ENCODE results near the gene C5orf47.
A peak's percentile ranks its signal among the peaks of the same experiment; 100 is the strongest.

Gene C5orf47

DNA sequence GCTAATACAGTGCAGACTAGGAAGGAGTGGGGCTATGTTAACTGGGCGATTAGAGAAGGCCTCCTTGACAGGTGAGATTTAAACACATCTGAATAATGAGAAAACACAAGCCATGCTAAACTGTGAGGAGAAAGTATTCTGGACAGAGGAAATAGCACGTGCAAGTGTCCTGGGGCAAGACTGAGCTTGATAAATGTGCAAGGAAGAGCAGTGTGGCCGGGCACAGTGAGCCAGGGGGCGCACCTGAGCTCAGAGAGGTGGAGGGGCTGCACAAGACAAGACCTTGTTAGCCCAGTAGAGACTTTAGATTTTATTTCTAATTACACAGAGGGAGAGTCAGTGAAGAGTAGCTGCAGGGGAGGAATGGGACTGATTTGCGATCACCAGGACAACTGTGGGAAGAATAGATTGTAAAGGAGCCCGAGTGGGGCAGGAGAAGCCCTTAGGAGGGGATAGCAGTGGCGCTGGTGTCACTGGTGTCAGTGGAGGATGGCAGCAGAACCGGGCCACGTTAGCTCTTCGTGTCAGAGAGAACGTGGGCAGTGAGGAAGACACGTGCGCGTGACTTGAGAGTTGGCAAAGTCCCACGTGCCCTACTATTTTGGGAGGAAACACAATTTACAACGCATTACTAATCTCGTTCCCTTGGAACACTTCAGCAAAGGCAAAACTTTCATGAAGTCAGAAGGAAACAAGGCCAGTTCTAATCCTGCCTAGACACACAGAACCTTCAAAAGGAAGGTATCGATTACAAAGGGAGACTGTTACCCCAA lies 17.9 kb upstream of the C5orf47 start:
- peak in 1 of 2 experiments; percentile 23 for DNase-seq

DNA sequence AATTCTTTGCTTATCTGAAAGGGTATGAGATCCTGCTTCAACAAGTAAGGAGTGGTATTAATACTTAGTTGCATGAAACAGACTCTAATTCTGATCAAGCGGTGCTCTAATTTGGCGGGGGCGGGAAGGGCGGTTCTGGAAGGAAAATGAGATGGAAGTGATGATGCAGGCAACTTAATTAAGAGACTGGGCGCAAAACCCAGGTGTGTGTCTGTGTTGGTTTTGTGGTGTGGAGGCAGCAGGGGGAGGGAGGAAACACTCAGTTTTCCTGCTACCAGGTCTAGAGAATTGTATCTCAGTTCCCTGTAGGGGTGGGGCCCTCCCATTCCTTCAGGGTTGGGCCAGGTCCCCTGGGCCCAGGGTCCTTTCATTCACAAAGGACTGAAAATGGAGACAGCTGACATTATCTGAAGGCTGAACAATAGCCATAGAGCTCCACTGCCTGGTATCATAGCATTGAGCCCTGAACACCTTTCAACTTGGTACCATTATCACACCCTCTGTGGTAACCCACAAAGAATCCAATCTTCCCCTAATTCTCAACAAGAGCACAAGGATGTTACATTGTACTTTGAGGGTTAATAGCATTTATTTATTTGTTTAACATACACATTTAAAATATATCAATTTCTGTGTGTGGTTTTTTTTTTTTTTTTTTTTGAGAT lies 17.2 kb upstream of the C5orf47 start:
- DNase-seq: no peak

- no peak for DNase-seq
Observed at GRCh38 chr5:173972607-173972924, 16.4 kb upstream of the C5orf47 start.

GRCh38 chr5:173972925-173973615 lies 15.9 kb upstream of the C5orf47 start:
- peak; percentile 84 to 85 for DNase-seq

DNA sequence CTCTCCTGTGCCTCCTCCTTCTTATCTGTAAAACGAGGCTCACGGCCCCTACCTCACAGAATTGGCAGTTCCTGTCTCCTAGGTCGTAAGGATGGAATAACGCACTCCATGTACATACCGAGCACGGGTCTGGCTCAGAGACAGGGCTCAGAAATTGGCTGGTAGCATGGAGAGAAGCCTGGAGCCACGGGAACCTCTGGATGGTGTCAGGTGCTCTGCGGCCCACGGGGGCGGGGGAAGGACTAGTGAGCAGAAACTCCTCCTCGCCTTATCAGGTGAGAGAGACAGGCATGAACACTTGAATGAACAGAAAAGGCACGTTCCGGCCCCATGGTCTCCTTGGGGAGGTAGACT lies 15.4 kb upstream of the C5orf47 start:
- no peak for DNase-seq

GRCh38 chr5:173974688-173975239 lies 14.2 kb upstream of the C5orf47 start:
- no peak for DNase-seq

- DNase-seq: no peak
Observed at GRCh38 chr5:173981185-173981761, 7.7 kb upstream of the C5orf47 start.

DNA sequence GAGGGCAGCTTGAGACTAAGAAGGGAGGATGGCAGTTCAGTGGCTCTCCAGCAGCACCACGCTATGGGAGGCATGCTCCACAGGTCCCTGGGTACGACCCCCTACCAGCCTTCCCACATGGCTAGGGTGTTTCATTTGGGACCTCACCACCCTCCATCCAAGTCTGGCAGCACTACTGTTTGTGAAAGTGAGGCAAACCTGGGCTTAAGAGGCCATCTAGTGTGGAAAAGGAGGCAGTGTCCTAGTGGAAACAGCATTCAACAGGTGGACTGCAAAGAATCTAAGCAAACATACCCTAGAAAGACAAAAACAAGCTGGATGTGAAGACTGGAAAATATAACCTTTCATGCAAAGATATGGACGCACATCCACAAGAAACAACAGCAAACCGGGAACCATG lies 4.8 kb upstream of the C5orf47 start:
- no peak for DNase-seq

DNA sequence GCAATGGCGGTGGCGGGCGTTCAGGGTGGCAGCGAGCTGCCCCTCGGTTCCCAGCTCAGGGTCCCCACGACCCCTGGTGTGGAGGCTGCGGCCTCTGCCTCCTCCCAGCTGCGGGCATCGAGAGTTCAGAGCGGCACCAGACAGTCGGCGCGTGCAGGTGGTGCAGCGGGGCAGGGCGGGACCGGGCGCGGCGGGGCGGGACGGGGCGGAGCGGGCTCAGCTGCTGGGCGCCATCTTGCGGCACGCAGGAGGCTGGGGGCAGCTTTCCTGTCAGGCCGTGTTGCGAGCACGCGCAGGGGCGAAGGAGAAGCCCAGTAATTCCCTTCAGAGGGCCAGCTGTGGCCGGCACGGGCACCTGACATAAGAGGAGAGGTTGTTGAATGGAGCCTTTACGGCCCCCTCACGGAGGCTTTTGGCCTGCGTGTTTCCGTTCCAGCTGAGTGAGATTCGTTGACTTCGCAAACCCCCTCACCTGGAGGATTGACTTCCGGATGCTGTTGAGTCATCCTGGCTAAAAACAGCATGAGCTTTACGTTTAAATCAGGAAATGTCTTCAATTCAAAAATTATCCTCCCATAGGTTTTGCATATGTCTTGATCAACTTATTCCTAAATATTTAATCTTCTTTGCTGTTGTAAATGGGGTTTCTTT lies 587 bp downstream of the C5orf47 start:
- DNase-seq: no peak

- DNase-seq: no peak
Observed at GRCh38 chr5:173997331-173997730, 8.4 kb downstream of the C5orf47 start.

DNA sequence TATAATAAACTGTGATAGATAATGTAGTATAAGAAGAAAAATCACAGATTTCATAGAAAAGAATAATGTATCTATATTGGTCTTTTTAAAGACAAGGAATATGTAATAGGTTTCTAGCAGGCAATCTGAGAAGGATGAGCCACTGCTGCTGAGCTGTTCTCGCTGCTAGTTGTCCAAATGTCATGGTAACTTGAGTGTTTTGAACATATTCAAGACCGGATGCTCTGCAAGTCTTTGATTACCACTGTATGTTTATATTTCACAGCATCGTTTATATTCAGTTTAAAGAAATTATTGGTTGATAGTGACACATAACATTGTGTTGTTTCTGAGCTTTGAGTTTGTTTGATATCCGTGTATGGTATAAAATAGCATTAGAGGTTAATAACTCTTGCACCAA lies 9.6 kb downstream of the C5orf47 start:
- no peak for DNase-seq

DNA sequence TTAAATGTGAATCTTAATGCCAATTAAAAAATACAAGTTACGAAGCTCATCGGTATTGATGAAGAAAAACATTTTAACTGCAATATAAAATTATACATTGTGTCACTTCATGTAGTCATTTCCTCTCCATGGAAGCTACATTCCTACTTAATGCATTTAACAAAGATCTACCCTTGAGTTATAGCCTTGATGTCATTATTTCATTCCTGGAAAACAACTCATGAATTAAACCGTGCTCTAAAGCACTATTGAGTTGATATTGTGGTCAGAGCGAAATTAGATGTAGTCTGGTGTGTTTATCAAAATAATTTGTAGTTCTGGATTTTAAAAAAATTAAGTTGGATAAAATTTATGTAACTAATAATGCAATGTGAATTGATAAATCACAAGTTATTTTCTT lies 11.1 kb downstream of the C5orf47 start:
- DNase-seq: no peak

DNA sequence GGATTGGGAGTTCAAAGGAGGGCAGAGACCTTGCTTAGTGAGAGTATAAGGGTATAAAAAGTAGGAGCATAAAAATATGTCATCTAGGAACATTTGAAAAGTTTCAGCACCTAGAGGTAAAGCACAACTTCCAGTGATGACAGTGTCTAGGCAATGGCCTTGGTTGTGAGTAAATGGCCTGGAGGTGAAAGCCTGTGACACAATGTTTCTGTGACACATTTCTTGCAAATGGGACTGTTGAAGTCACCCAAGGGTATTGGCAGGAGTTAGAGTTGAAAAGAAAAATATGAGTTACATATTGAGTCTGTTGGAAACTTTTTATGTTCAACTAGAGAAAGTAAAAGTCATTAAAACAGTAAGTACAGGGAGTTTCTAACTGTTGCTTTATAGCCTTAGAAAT lies 14.8 kb downstream of the C5orf47 start:
- DNase-seq: no peak

DNA sequence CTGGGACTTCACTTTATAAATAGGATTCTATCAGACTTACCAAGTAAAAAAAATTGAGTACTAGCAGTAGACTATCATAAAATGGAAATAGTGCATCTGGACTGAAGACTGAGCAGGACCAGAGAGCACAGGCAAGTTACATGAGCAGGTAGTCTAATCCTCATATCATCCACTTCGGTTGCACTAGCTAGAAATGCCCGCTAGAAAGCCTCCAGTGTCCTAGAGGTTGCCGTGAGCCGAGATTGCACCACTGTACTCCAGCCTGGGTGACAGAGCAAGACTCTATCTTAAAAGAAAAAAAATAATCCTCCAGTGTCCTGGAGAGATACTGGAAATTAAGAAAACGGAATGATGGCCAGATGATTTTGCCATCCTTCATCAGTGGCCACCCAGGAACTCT lies 20.0 kb downstream of the C5orf47 start:
- no peak for DNase-seq

DNA sequence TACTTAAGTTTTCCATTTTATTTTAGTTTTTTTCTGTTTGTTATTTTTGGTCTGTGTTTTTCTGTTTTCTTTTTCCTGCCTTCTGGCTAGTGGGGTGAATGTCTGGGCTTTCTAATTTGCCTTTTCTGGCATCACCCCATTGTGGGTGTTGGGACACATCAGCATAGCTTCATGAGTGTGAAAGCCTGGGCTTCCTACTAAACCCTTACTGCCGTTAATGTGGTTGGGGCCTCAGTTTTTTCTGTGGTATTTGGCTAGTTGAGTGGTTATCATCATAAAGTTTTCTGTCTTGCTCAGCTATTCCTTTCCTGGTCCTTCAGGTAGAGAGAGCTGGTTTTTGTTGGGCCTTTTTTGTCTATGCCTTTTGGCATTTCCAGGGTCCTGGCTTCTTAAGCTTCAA lies 21.4 kb downstream of the C5orf47 start:
- no peak for DNase-seq

DNA sequence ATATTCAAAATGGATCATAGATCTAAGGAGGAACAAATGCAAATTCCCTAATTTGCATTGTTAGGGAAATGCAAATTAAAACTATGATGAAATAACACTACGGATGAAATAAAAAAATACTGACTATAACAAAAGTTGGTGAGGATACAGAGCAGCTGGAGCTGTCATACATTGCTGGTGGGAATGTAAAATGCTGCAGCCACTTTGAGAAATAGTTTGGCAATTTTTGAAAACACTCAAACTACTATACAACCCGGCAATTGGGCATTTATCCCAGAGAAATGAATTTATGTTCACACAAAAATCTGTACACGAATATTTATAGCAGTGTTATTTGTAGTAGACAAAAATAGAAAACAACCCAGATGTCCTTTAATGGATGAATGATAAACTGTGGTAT lies 22.5 kb downstream of the C5orf47 start:
- no peak for DNase-seq

DNA sequence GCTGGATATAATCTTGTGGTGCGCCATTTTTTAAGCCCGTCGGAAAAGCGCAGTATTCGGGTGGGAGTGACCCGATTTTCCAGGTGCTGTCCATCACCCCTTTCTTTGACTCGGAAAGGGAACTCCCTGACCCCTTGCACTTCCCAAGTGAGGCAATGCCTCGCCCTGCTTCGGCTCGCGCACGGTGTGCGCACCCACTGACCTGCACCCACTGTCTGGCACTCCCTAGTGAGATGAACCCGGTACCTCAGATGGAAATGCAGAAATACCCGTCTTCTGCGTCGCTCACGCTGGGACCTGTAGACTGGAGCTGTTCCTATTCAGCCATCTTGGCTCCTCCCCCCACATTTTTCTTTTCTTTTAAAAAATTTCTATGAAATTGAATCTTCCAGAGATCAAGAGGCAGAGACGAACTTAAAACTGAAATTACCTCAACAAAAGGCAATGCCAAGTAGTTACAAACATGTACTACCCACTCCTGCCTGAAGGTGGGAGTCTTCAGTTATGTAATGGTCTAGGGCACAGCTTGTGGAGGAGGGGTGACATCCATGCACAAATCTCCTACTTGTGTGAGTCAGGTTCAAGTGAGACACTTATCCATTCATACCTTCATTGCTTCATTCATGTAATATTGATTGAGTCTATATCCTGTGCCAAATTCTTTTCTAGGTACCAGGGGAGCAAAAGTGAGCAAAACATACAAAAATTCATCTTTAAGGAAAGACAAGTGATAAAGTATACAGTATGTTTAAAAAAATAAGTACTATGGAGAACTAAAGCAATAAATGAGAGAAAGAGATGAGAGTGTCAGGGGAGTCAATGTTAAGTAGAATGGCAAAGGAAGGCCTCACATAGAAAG lies 31.3 kb downstream of the C5orf47 start:
- peak in 1 of 2 experiments; percentile 18 for DNase-seq

DNA sequence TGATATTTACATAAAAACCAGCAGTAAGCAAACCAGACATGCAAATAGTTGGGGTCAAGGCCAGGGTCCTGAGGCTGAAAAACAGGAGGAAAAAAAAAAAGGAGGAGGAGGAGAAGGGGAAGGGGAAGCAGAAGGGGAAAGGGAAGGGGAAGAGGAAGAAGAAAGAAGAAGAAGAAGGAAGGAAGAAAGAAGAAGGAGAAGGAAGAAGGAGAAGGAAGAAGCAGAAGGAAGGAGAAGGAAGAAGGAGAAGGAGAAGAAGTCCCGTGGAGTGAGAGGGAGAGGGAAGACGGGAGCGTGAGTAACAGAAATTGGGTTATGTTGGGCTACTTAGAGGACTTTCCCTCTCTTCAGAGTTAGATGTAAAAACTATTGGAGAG lies 31.9 kb downstream of the C5orf47 start:
- no peak for DNase-seq

GRCh38 chr5:174022384-174023095 lies 33.6 kb downstream of the C5orf47 start:
- DNase-seq: no peak

GRCh38 chr5:174030286-174030685 lies 41.3 kb downstream of the C5orf47 start:
- no peak for DNase-seq

DNA sequence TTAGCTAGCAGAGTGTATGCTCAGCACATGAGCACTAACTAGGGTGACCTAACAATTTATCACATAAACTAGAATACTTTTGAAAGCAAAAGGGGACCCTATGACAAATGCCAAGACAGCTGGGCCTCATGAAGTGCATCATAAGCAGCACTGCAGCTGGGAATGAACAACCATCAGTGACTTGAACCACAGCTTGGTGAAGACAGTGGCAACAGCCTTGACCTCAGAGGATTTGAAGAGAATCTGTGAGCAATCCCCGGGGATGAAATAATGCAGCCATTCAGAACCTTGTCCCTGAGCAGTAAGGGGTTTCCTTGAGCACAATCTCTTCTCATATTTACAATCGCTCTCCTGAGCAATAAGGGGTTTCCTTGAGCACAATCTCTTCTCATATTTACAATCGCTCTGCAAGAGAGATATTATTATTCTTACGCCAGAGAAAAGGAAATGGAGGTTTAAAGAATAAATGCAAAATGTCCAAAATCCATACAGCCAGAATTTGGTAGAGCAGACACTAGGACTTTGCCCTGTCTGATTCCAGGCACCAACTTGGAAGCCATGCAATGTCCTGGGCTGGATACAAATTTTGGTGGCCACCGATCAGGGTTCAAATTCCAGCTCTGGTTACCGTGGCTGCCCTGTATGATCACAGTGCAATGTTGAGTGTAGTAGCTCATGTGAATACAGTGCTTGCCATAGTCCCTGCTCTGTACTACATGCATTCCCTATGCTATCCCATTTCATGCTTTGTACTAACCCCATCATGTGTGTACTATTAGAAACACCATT lies 55.7 kb downstream of the C5orf47 start:
- DNase-seq: no peak

All from activated T-cell treated with anti-CD3 and anti-CD28 coated beads, Interleukin-2, amount 50 U/mL, for 48 hours (primary cell).